Activated CD4-positive, alpha-beta T cell treated with anti-CD3 and anti-CD28 coated beads for 48 hours (primary cell): ENCODE measurements around the gene CDK6.
A peak's percentile ranks its signal among the peaks of the same experiment; 100 is the strongest.
"Not testable (repeated sequence)": the region's sequence is repeated elsewhere in the genome, so short reads cannot be mapped to it uniquely, and the experiment has no call there.

Experiments
- DNase-seq: peaks from one replicate; pipeline ENCODE4 v3.0.0-alpha.2; 2020

CDK6 gene

GRCh38 chr7:92836489-92836999 is at the start of gene CDK6:
Gene CDK6 (minus strand): TSS chr7:92836573. CDS start chr7:92833323, 3,250 bp downstream.
- DNase-seq = peak; percentile 82

GRCh38 chr7:92886039-92886438 is 49.7 kb upstream of the CDK6 start:
- DNase-seq = not testable (repeated sequence)

- DNase-seq = no peak
These were observed 47.8 kb upstream of the CDK6 start for GRCh38 chr7:92884218-92884617.

- no peak for DNase-seq
These were observed 46.4 kb upstream of the CDK6 start for GRCh38 chr7:92882760-92883159.

GRCh38 chr7:92881091-92881485 is 44.7 kb upstream of the CDK6 start:
- no peak for DNase-seq

GRCh38 chr7:92880212-92881090 is 44.1 kb upstream of the CDK6 start:
- no peak for DNase-seq

GRCh38 chr7:92877367-92877766 is 41.0 kb upstream of the CDK6 start:
- no peak for DNase-seq

GRCh38 chr7:92876836-92877235 is 40.5 kb upstream of the CDK6 start:
- DNase-seq = no peak

- peak; percentile 43 for DNase-seq
These were observed 39.3 kb upstream of the CDK6 start for GRCh38 chr7:92875719-92876118.

- DNase-seq = no peak
These were observed 38.8 kb upstream of the CDK6 start for GRCh38 chr7:92875173-92875572.

GRCh38 chr7:92874567-92874966 is 38.2 kb upstream of the CDK6 start:
- no peak for DNase-seq

- DNase-seq = no peak
These were observed 37.4 kb upstream of the CDK6 start for GRCh38 chr7:92873776-92874175.

GRCh38 chr7:92872701-92873100 is 36.3 kb upstream of the CDK6 start:
- DNase-seq = no peak

GRCh38 chr7:92868683-92869293 is 32.4 kb upstream of the CDK6 start:
- DNase-seq = no peak

GRCh38 chr7:92864169-92864568 is 27.8 kb upstream of the CDK6 start:
- peak; percentile 20 for DNase-seq

- DNase-seq = no peak
These were observed 20.1 kb upstream of the CDK6 start for GRCh38 chr7:92856436-92856835.

- DNase-seq = peak; percentile 54
These were observed 18.3 kb upstream of the CDK6 start for GRCh38 chr7:92854501-92855238.

GRCh38 chr7:92851732-92852131 is 15.4 kb upstream of the CDK6 start:
- peak; percentile 15 for DNase-seq

GRCh38 chr7:92850516-92850915 is 14.1 kb upstream of the CDK6 start:
- DNase-seq = no peak

GRCh38 chr7:92849322-92849721 is 12.9 kb upstream of the CDK6 start:
- no peak for DNase-seq

- DNase-seq = no peak
These were observed 12.5 kb upstream of the CDK6 start for GRCh38 chr7:92848851-92849250.

GRCh38 chr7:92848441-92848840 is 12.1 kb upstream of the CDK6 start:
- DNase-seq = no peak

- DNase-seq = peak; percentile 23
These were observed 10.9 kb upstream of the CDK6 start for GRCh38 chr7:92847305-92847704.
